CD4-positive, alpha-beta T cell treated with Interleukin-15 for 1 hour (primary cell): Measurements from ENCODE around the gene FLOT1.
"Not testable (repeated sequence)": the region's sequence is repeated elsewhere in the genome, so short reads cannot be mapped to it uniquely, and the experiment has no call there.

Experiments
- DNase-seq: peaks from one replicate; pipeline ENCODE4 v3.0.0-alpha.2; 2020

FLOT1 gene

DNA sequence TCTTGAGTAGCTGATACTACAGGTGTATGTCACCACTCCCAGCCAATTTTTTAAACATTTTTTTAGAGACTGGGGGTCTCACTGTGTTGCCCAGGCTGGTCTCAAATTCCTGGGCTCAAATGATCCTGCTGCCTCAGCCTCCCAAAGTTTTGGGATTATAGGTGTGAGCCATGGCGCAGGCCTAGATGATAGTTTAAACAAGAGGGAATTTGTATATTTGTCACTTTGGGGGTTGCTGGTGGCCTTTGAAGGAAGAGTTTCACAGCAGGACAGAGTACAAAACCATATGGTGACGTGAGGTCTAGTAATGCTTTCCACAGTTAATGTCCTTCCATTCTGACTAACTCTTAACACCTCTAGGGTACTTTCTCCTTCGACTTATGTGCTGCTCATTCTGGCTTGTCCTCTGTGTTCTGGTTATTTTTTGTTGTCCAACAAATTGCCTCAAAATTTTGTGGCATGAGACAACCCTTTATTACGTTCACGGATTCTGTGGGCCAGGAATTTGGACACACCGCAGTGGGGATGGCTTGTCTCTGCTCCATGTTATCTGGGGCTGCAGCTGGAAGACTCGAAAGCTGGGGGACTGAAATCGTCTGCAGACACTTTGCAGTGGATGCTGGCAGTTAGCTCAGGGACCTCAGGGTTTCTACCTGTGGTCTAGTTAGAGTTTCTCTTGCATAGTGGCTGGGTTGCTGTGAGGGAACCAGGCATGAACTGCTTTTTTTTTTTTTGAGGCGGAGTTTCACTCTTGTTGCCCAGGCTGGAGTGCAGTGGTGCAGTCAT lies 24.9 kb upstream of the FLOT1 start:
- DNase-seq, result no peak

- DNase-seq, result no peak
These were observed 24.1 kb upstream of the FLOT1 start for GRCh38 chr6:30766461-30767157.

DNA sequence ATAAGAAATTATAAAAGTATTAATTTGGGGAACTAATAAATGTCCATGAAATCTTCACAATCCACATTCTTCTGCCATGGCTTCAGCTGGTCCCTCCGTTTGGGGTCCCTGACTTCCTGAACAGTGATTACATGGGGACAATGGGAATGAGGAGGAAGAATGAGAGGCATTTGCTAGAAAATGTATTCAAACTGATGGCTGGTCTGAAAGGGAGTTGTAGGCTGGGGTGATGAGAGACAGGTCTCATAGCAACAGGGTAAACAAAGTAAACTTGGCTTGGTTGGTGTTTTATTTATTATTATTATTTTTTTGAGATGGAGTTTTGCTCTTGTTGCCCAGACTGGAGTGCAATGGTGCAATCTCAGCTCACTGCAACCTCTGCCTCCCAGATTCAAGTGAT lies 23.0 kb upstream of the FLOT1 start:
- DNase-seq, result not testable (repeated sequence)

DNA sequence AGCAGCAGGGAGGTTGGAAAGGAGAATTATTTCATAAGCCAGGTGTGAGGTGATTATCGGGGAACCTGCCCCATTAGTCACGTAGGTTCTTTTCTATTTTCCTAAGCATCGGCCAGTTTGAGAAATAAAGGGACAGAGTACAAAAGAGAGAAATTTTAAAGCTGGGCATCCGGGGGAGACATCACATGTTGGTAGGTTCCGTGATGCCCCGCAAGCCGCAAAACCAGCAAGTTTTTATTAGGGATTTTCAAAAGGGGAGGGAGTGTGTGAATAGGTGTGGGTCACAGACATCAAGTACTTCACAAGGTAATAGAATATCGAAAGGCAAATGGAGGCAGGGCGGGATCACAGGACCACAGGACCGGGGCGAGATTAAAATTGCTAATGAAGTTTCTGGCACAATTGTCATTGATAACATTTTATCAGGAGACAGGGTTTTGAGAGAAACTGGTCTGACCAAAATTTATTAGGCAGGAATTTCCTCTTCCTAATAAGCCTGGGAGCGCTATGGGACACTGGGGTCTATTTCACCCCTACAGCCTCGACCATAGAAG lies 22.1 kb upstream of the FLOT1 start:
- DNase-seq, result not testable (repeated sequence)

- no peak for DNase-seq
These were observed 21.4 kb upstream of the FLOT1 start for GRCh38 chr6:30763618-30764489.

GRCh38 chr6:30763155-30763617 lies 20.7 kb upstream of the FLOT1 start:
- no peak for DNase-seq

DNA sequence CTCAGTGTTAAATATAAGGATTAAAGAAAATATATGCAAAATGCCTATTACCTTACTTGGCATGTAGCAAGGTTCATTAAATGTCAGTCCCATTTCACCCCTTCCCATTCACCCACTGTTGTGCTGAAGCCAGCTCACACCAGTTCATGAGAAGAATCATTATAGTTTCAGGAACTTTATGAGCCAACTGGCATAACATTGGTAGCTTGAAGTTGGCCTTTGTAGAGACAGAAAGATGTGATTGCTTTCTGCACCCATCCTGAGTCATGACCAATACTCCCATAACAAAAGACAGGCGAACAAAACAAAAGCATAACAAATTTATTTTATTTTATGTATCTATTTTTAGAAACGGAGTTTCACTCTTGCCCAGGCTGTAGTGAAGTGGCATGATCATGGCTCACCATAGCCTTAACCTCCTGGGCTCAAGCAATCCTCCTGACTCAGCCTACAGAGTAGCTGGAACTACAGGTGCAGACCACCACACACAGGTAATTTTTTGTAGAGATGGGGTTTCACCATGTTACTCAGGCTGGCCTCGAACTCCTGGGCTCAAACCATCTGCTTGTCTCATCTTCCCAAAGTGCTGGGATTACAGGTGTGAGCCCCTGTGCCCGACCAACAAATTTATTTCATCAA lies 19.4 kb upstream of the FLOT1 start:
- no peak for DNase-seq

DNA sequence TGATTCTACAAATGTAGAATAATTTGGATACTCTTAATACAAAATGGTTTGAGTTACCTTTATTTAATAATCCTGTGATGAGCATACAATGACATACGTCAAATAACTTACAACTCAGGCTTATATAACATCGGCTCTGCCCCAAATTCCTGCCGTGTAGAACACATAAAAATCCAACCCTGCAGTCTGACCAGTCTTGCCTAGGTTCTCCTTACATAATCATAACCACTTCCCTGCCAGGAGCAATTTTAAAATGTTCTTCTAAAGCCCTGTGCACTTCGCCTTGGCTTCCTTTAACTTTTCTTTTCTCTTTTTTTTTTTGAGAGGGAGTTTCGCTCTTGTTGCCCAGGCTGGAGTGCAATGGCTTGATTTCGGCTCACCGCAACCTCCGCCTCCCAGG lies 18.1 kb upstream of the FLOT1 start:
- no peak for DNase-seq

DNA sequence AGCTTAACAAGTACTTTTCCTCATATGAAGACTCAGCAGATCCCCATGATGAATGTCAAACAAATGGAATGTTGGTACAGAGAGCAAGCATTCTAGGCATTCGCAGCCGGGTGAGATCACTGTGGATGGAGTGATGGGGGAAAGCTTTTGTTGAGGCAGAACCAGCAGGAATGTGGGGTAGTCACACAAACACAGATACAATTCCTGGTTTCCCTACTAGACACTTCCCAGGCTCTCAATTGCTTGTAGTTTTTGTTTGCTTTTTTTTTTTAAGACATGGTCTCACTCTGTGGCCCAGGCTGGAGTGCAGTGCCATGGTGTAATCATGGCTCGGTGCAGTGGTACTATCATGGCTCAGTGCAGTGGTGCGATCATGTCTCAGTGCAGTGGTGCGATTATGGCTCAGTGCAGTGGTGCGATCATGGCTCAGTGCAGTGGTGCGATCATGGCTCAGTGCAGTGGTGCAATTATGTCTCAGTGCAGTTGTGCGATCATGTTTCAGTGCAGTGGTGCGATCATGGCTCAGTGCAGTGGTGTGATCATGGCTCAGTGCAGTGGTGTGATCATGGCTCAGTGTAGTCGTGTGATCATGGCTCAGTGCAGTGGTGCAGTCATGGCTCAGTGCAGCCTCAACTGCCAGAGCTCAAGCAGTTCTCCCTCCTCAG lies 17.2 kb upstream of the FLOT1 start:
- DNase-seq, result no peak

GRCh38 chr6:30757261-30757904 lies 14.9 kb upstream of the FLOT1 start:
- DNase-seq, result no peak

DNA sequence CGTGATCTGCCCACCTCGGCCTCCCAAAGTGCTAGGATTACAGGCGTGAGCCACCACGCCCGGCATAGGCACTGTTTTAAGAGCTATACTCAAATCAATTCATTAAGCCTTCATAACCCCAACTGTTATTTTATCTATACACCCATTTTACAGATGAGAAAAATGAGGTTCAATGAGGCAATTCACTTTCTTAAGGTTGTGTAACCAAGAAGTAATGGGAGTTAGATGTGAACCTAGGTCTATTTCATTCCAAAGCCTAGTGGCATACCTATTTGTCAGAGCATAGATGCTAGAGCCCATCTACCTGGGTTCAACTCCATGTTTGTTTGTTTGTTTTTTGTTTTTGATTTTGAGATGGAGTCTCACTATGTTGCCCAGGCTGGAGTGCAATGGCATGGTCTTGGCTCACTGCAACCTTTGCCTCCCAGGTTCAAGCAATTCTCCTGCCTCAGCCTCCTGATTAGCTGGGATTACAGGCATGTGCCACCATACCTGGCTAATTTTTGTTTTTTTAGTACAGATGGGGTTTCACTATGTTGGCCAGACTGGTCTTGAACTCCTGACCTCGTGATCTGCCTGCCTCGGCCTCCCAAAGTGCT lies 14.0 kb upstream of the FLOT1 start:
- DNase-seq, result not testable (repeated sequence)

DNA sequence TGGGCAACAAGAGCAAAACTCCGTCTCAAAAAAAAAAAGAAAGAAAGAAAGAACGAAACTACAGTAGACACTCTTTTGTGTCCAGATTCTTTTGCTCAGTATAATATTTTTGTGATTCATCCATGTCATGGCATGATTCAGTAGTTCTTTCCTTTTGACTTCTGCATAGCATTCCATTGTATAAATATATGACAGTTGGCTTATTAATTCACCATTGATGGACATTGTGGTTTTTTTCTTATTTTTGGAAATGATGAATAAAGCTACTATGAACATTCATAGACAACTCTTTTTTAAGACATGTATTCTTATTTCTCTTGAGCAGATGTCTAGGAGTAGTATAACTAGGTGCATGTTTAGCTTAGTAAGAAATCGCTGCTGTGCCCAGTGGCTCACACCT lies 12.1 kb upstream of the FLOT1 start:
- DNase-seq, result no peak

GRCh38 chr6:30752157-30752927 lies 9.9 kb upstream of the FLOT1 start:
- DNase-seq, result peak; percentile 59

GRCh38 chr6:30750379-30750668 lies 7.8 kb upstream of the FLOT1 start:
- DNase-seq, result no peak

DNA sequence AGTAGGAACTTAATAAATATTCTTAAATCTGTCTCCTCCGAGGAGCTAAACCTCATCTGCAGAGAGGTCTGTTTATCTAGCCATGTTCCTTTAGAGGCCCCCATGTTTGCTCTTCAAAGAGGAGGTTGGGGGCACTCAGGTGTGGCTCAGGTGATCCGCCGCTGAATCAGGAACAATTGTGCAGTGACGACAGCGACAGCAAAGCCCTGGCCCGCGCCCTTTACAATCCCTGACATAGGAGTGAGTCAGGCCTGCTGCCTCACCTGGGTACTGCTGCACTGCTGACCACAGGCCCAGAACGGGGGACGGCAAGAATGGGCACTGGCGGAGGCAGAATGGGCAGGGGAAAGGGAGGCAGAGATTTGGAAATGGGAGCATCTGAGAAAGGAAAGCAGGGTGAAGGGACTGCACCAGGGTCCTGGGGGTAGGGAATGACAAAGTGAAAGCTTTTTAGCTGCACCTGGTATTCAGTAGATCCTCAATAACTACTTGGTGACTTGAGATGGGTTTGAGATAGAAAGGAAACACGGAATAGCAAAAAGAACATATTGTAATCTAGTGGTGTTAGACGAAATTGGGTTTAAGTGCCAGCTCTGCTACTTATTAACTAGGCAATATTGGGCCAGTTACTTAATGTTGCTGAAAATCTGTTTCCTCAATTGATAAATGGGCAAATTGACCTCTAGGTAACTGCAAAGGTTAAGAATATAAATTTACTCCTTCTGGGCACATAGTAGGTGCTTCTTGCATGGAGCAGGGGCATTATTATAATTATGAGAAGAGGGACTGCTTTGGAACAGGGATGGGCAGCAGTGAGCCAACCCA lies 7.3 kb upstream of the FLOT1 start:
- DNase-seq, result no peak

DNA sequence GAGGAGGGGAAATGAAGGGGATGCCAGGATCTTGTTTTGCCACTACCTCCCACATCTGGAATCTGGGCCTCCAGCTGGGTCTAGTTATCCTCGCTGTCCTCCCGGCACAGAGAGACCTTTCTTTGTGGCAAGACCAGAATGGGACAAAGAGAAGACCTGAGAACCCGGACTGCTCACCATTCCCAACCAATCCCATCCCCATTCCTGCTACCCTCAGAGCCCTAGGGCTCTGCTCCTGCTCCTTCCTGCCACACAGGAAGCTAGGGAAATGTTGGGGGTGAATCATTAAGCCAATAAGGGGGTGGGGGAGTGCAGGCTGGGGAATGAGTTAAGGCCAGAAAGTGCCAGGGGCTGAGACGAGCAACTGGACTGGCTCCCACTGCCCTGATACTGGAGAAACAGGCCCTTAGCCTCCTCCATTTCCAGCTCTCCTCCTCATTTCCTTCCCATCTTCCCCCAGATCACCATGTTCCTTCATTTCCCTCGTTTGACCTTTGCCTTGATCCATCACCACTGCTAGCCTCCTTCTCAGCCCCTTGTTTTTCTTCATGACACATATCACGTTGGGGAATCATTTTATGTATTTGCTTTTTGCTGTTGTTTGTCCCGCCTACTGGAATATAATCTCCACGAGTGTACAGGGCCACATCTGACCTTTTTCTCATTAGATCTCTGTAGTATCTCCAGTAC lies 6.5 kb upstream of the FLOT1 start:
- DNase-seq, result no peak

GRCh38 chr6:30747902-30748769 lies 5.6 kb upstream of the FLOT1 start:
- DNase-seq, result no peak

DNA sequence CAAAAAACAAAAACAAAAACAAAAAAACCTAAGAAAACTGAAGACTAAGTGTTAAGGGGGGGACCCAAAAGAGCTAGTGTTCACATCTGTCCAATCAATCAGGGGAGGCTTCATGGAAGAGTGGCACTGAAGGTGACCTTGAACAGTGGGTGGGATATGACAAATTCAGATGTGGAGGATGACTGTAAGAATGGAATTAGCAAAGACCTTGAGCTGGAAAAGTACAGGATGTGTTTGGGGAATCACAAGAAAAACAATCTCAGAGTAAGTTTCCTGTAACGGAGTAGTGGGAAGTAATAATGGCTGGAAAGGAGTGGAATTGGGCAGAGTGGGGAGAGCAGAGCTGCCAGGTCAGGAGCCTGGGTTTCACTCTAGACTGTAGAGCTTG lies 4.8 kb upstream of the FLOT1 start:
- DNase-seq, result no peak
